Spleen (tissue), 11 donors: Measurements from ENCODE around the gene CFAP70. TPM values are rescaled to one million over a fixed set of nuclear protein-coding genes. Genes with fewer than 3 reads are reported as not detected.

Experiments used
- DNase-seq: peaks from one replicate; pipeline ENCODE4 v3.0.0-alpha.2; 2020
- H3K27ac ChIP-seq, 8 donors: fragments of 200-600 bp; sonication (generic) in 7 of 8; 1 replicate in 4 of 8; 2 replicates in 4 of 8; pipeline versions ENCODE4 v1.5.0 to v1.8.0; 2016 to 2021; ENCODE audit warnings: inconsistent platforms in 4 of 8, mild to moderate bottlenecking in 4 of 8, moderate library complexity in 1 of 8
- H3K27me3 ChIP-seq, 7 donors: fragments of 200-600 bp; sonication (generic) in 6 of 7; replicated peaks in 1 of 7; 1 replicate in 4 of 7; 2 replicates in 3 of 7; pipeline versions ENCODE4 v1.5.0 to v1.8.0; 2016 to 2021; ENCODE audit warnings: inconsistent platforms in 3 of 7, mild to moderate bottlenecking in 1 of 7
- H3K36me3 ChIP-seq, 6 donors: fragments of 200-600 bp; sonication (generic) in 5 of 6; 1 replicate in 4 of 6; 2 replicates in 2 of 6; pipeline versions ENCODE4 v1.5.0 to v1.8.0; 2016 to 2021; ENCODE audit warnings: inconsistent platforms in 2 of 6
- H3K4me1 ChIP-seq, 6 donors: fragments of 200-600 bp; sonication (generic) in 5 of 6; 1 replicate in 3 of 6; 2 replicates in 3 of 6; pipeline versions ENCODE4 v1.5.0 to v1.8.0; 2016 to 2021; ENCODE audit warnings: inconsistent platforms in 3 of 6
- H3K4me3 ChIP-seq, 8 donors: fragments of 200-600 bp; sonication (generic) in 7 of 8; 1 replicate in 4 of 8; 2 replicates in 4 of 8; pipeline versions ENCODE4 v1.5.0 to v1.8.0; 2016 to 2021; ENCODE audit warnings: inconsistent platforms in 4 of 8, mild to moderate bottlenecking in 4 of 8, moderate library complexity in 2 of 8
- H3K9me3 ChIP-seq, 8 donors: fragments of 200-600 bp; sonication (generic) in 7 of 8; 1 replicate in 4 of 8; 2 replicates in 4 of 8; pipeline versions ENCODE4 v1.5.0 to v1.8.0; 2016 to 2021; ENCODE audit warnings: inconsistent platforms in 4 of 8
- POLR2A ChIP-seq, 3 donors: fragments of 450-650 bp; IDR thresholded peaks; one replicate each; pipeline ENCODE4 v1.5.1; 2017; ENCODE audit warnings: antibody characterized with exemption in 3 of 3, mild to moderate bottlenecking in 1 of 3
- POLR2AphosphoS5 ChIP-seq, 3 donors: sonication (generic); formaldehyde crosslinking; IDR thresholded peaks; one replicate each; pipeline ENCODE4 v1.5.1; 2017; ENCODE audit warnings: antibody characterized with exemption in 3 of 3
- WGBS, 5 donors: extraction: QIAGEN DNeasy Blood & Tissue Kit in 3 of 5; methylation state at CpG; one replicate each; pipeline versions ENCODE4 v1.1.5 to v1.1.7; 2013 to 2018; 5-methylcytosine and 5-hydroxymethylcytosine counted together
- intact Hi-C: fragments of 100-400 bp; cut with DNase I; formaldehyde crosslinking; loops from one replicate; pipeline ENCODE4 v1.15.0; 2023; ENCODE audit warnings: low total_unique reads
- polyA plus RNA-seq, 3 donors: library from polyadenylated mRNA; stranded (reverse); fragments of 200-250 nt; gene quantifications; one replicate each; pipeline ENCODE4 v1.2.1, GENCODE V29; 2013
- total RNA-seq, 7 donors: library from RNA; depleted of rRNA in 3 of 7; stranded (reverse); fragments of >200 nt in 3 of 7; fragmentation: NEBNext Ultra II Directional in 4 of 7; extraction: Animal tissue kit (Norgen Biotek cat#: 25700) in 4 of 7; gene quantifications; one replicate each; pipeline versions ENCODE4 v1.1.0 to v1.2.1, GENCODE V29; 2016 to 2021
- TF ChIP-seq, protein P1 (sequence below), 11 experiments: fragments of 200-600 bp in 7 of 11; fragments of 450-650 bp in 4 of 11; sonication (generic) in 4 of 11; IDR thresholded peaks in 8 of 11; conservative IDR thresholded peaks in 3 of 11; 1 replicate in 7 of 11; 2 replicates in 4 of 11; pipeline versions ENCODE4 v1.4.0 to v1.8.0; 2016 to 2021; ENCODE audit warnings: antibody characterized with exemption in 11 of 11, inconsistent platforms in 4 of 11, mild to moderate bottlenecking in 1 of 11
- donor health status: healthy with polysubstance abuse.
- donor health status: DM: no; HTN: no; CAD: no; lungs with moderate emphysema.
- donor health status: DM: no; HTN: no; CAD: no.
- donor health status: Bipolar disorder and iron deficiency.
- donor health status: healthy.
- donor health status: DM: no; HTN: no; CAD: no.
- donor health status: DM: yes; HTN: yes; CAD: no.

CFAP70 gene
- total and polyA plus RNA-seq, 10 donors = 1.3 to 5.7 (median 3.0) TPM

GRCh38 chr10:73364964-73365363 is 6.3 kb upstream of the CFAP70 start:
- Histone ChIP-seq H3K4me3 (no peak overlapping the region), H3K36me3 (peaks cover 0 to 62% (median 24%) of the 10 kb centered on the region in 6 donors), H3K4me1 (no peaks in the 10 kb centered on the region), H3K27me3 (no peaks in the 10 kb centered on the region), H3K9me3 (peaks cover 0 to 4% (median 0%) of the 10 kb centered on the region in 8 donors), H3K27ac (no peak overlapping the region)
- intact Hi-C loops = no loop called here
- TF ChIP-seq POLR2AphosphoS5 (IDR thresholded peaks at IDR 0.05) (no peak), POLR2A (IDR thresholded peaks at IDR 0.05) (no peak)
- TF ChIP-seq, protein P1, sequence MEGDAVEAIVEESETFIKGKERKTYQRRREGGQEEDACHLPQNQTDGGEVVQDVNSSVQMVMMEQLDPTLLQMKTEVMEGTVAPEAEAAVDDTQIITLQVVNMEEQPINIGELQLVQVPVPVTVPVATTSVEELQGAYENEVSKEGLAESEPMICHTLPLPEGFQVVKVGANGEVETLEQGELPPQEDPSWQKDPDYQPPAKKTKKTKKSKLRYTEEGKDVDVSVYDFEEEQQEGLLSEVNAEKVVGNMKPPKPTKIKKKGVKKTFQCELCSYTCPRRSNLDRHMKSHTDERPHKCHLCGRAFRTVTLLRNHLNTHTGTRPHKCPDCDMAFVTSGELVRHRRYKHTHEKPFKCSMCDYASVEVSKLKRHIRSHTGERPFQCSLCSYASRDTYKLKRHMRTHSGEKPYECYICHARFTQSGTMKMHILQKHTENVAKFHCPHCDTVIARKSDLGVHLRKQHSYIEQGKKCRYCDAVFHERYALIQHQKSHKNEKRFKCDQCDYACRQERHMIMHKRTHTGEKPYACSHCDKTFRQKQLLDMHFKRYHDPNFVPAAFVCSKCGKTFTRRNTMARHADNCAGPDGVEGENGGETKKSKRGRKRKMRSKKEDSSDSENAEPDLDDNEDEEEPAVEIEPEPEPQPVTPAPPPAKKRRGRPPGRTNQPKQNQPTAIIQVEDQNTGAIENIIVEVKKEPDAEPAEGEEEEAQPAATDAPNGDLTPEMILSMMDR (IDR thresholded peaks at IDR 0.05 in 8 of 11, conservative IDR thresholded peaks at IDR 0.05 in 3 of 11) = no peak
- 93 to 99% (median 98%) methylated on average over 3 of the region's 3 CpGs for WGBS, 5 donors
- no peak for DNase-seq

- DNase-seq = no peak
- 85 to 90% (median 86%) methylated on average over 8 of the region's 8 CpGs for WGBS, 5 donors
Observed at GRCh38 chr10:73359492-73359891, 828 bp upstream of the CFAP70 start.

GRCh38 chr10:73357821-73358220 is 843 bp downstream of the CFAP70 start:
- DNase-seq = no peak
- H3K9me3 ChIP-seq = peaks cover 0 to 4% (median 0%) of the 10 kb centered on the region in 8 donors
- intact Hi-C loops = no loop called here
- H3K4me1 ChIP-seq = peaks cover 0 to 18% (median 14%) of the 10 kb centered on the region in 6 donors
- 44 to 53% (median 52%) methylated on average over 5 of the region's 5 CpGs for WGBS, 5 donors
- peak overlapping the region; percentile 69 to 89 (median 78) for H3K4me3 ChIP-seq
- peak overlapping the region in 2 of 8 donors; percentile 52 to 69 for H3K27ac ChIP-seq
- H3K36me3 ChIP-seq = no peaks in the 10 kb centered on the region
- TF ChIP-seq POLR2A (IDR thresholded peaks at IDR 0.05) (no peak), POLR2AphosphoS5 (IDR thresholded peaks at IDR 0.05) (no peak)
- TF ChIP-seq, protein P1 (IDR thresholded peaks at IDR 0.05 in 8 of 11, conservative IDR thresholded peaks at IDR 0.05 in 3 of 11) = no peak
- H3K27me3 ChIP-seq = no peaks in the 10 kb centered on the region

More at GRCh38 chr10:73359492-73359891, 828 bp upstream of the CFAP70 start:
- H3K4me3 ChIP-seq = no peak overlapping the region
- intact Hi-C loops = no loop called here
- no peaks in the 10 kb centered on the region for H3K27me3 ChIP-seq
- H3K36me3 ChIP-seq = peaks cover 0 to 7% (median under 1%) of the 10 kb centered on the region in 6 donors
- H3K4me1 ChIP-seq = peaks cover 0 to 18% (median 14%) of the 10 kb centered on the region in 6 donors
- H3K9me3 ChIP-seq = peaks cover 0 to 4% (median 0%) of the 10 kb centered on the region in 8 donors
- TF ChIP-seq, protein P1 (IDR thresholded peaks at IDR 0.05 in 8 of 11, conservative IDR thresholded peaks at IDR 0.05 in 3 of 11) = no peak
- TF ChIP-seq POLR2A (IDR thresholded peaks at IDR 0.05) (no peak), POLR2AphosphoS5 (IDR thresholded peaks at IDR 0.05) (no peak)
- no peak overlapping the region for H3K27ac ChIP-seq

GRCh38 chr10:73357166-73357565 is 1.5 kb downstream of the CFAP70 start:
- H3K27ac ChIP-seq = no peak overlapping the region
- H3K36me3 ChIP-seq = no peaks in the 10 kb centered on the region
- TF ChIP-seq, protein P1 (IDR thresholded peaks at IDR 0.05 in 8 of 11, conservative IDR thresholded peaks at IDR 0.05 in 3 of 11) = no peak
- TF ChIP-seq POLR2A (IDR thresholded peaks at IDR 0.05) = no peak
- no peaks in the 10 kb centered on the region for H3K27me3 ChIP-seq
- intact Hi-C loops = no loop called here
- peaks cover 0 to 2% (median 0%) of the 10 kb centered on the region in 8 donors for H3K9me3 ChIP-seq
- peaks cover 0 to 18% (median 14%) of the 10 kb centered on the region in 6 donors for H3K4me1 ChIP-seq
- DNase-seq = no peak
- H3K4me3 ChIP-seq = no peak overlapping the region
- WGBS, 5 donors = 65 to 71% (median 69%) methylated on average over 4 of the region's 4 CpGs
